Left ventricle myocardium inferior (tissue), 1 donor: Measurements from ENCODE around the gene RMP24.

ENCODE experiments used
- DNase-seq: peaks from one replicate; pipeline ENCODE4 v3.0.0-alpha.2; 2020
- H3K27ac ChIP-seq: fragments of 200-600 bp; replicated peaks from 2 replicates; pipeline ENCODE4 v1.8.0; 2021
- H3K27me3 ChIP-seq: fragments of 200-600 bp; 2 replicates; pipeline ENCODE4 v1.8.0; 2021; ENCODE audit warnings: low read depth
- H3K36me3 ChIP-seq: fragments of 200-600 bp; 2 replicates; pipeline ENCODE4 v1.8.0; 2021
- H3K4me1 ChIP-seq: fragments of 200-600 bp; 2 replicates; pipeline ENCODE4 v1.8.0; 2021
- H3K4me3 ChIP-seq: fragments of 200-600 bp; 2 replicates; pipeline ENCODE4 v1.8.0; 2021; ENCODE audit warnings: mild to moderate bottlenecking, moderate library complexity
- H3K9me3 ChIP-seq: fragments of 200-600 bp; replicated peaks from 2 replicates; pipeline ENCODE4 v1.8.0; 2021
- CTCF ChIP-seq: fragments of 200-600 bp; IDR thresholded peaks from 2 replicates; pipeline ENCODE4 v1.8.0; 2021; ENCODE audit warnings: antibody characterized with exemption, mild to moderate bottlenecking, borderline replicate concordance
- intact Hi-C: fragments of 100-400 bp; cut with micrococcal nuclease; formaldehyde crosslinking; loops from one replicate; pipeline ENCODE4 v1.11.0; 2022
- donor health status: DM: no; HTN: yes; CAD: no; lungs with severe emphysema.

The RMP24 gene

DNA sequence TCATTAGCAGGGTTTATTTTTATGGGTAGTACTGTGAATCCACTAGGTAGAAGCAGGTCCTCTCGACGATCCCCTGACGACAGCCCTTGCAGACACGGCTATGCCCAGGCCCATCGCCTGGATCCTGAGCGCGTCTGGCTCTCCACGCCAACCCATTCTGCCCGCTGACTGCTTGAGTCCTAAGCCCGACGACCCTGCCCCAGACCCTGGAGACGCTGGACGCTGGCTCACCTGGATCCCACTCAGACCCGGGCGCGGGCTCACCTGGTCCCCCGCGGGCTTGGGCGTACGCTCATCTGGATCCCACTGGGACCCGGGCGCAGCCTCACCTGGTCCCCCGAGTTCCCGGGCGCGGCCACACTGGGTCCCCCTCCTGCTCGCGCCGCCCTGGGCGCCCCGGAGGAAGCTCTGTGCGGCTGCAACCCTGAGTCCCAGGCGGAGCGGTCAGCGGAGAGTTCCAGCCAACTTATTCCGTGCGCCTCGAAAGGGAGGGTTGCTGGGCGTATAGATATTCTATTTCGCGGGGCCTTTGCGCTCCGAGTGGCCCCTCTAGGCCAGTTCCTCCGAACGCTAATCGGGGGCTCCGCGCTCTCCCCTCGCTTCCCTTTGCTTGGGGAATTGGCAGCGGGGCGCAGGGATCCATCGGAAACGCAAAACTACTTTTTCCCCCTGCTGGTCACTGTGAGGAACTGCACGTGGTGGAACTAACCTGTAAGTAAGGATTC is 22.4 kb upstream of the RMP24 start:
- peak overlapping the region; percentile 72 for H3K4me3 ChIP-seq
- intact Hi-C loops, result loop anchor here (5.0 to 10.0 kb wide), 2 partner anchors 193 to 565 kb away; no protein-coding TSS in a partner anchor
- no peaks in the 10 kb centered on the region for H3K36me3 ChIP-seq
- peak; percentile 96 for TF ChIP-seq CTCF
- H3K27ac ChIP-seq, result no peak overlapping the region
- H3K4me1 ChIP-seq, result peaks cover 9% of the 10 kb centered on the region
- peaks cover 7% of the 10 kb centered on the region for H3K9me3 ChIP-seq
- peaks cover 3% of the 10 kb centered on the region for H3K27me3 ChIP-seq
- peak; percentile 48 for DNase-seq

- H3K4me1 ChIP-seq, result peaks cover 9% of the 10 kb centered on the region
- DNase-seq, result no peak
- H3K36me3 ChIP-seq, result no peaks in the 10 kb centered on the region
- intact Hi-C loops, result loop anchor here (10.0 kb wide), 1 partner anchor 566 kb away; no protein-coding TSS in a partner anchor
- H3K27ac ChIP-seq, result no peak overlapping the region
- peaks cover 7% of the 10 kb centered on the region for H3K9me3 ChIP-seq
- peak overlapping the region; percentile 72 for H3K4me3 ChIP-seq
- TF ChIP-seq CTCF, result peak; percentile 29
- H3K27me3 ChIP-seq, result peaks cover 3% of the 10 kb centered on the region
Measured at GRCh38 chr18:35950628-35950982, 21.9 kb upstream of the RMP24 start.

- H3K27me3 ChIP-seq, result peaks cover 19% of the 10 kb centered on the region
- H3K36me3 ChIP-seq, result no peaks in the 10 kb centered on the region
- peaks cover 11% of the 10 kb centered on the region for H3K9me3 ChIP-seq
- no peak overlapping the region for H3K27ac ChIP-seq
- no peak for TF ChIP-seq CTCF
- H3K4me1 ChIP-seq, result peaks cover 9% of the 10 kb centered on the region
- intact Hi-C loops, result loop anchor here (10.0 kb wide), 1 partner anchor 569 kb away; no protein-coding TSS in a partner anchor
- no peak for DNase-seq
- H3K4me3 ChIP-seq, result no peak overlapping the region
Measured at GRCh38 chr18:35953688-35954087, 18.8 kb upstream of the RMP24 start.

DNA sequence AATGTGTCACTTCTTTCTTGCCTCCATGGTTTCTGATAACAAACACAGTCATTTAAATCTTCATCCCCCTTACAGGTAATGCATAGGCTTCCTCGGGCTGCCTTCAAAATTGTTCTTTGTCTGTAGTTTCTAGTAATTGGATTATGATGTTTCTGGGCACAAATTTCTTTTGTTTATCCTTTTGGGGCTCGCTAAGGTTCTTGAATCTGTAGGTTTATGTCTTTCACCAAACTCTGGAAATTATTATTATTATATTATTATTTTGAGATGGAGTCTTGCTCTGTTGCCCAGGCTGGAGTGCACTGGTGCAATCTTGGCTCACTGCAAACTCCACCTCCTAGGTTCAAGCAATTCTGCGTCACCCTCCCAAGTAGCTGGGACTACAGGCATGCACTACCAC is 16.3 kb upstream of the RMP24 start:
- H3K4me3 ChIP-seq, result no peak overlapping the region
- no peak for TF ChIP-seq CTCF
- no peak overlapping the region for H3K27ac ChIP-seq
- no peaks in the 10 kb centered on the region for H3K36me3 ChIP-seq
- H3K27me3 ChIP-seq, result peaks cover 23% of the 10 kb centered on the region
- H3K4me1 ChIP-seq, result no peaks in the 10 kb centered on the region
- intact Hi-C loops, result loop anchor here (10.0 kb wide), 1 partner anchor 571 kb away; no protein-coding TSS in a partner anchor
- no peak for DNase-seq
- H3K9me3 ChIP-seq, result peaks cover 21% of the 10 kb centered on the region

DNA sequence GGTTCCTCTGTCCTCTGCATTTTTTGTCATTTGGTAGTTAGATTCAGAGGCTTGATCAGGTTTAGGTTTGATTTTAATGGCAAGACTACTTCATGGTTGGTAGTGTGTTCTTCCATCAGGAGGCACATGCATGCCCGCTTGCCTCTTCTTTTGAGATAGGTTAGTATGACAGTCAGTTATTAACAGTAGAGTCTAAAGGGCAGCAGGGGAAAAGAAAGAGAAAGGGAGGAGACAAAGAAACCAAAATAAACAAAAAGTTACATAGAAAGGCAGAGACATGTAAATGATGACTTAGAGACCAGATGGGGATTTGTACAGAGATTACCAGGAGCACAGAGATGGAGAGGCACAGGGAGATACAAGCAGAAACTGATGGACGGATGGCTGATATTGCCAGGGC is 10.2 kb upstream of the RMP24 start:
- Histone ChIP-seq H3K4me1 (no peaks in the 10 kb centered on the region), H3K27me3 (peaks cover 14% of the 10 kb centered on the region), H3K36me3 (no peaks in the 10 kb centered on the region), H3K4me3 (no peak overlapping the region), H3K9me3 (peaks cover 10% of the 10 kb centered on the region), H3K27ac (no peak overlapping the region)
- intact Hi-C loops, result no loop called here
- no peak for TF ChIP-seq CTCF
- DNase-seq, result no peak
